Type B pancreatic cell (in vitro differentiated cells): ENCODE measurements around the gene ARHGEF4. TPM values are rescaled to one million over a fixed set of nuclear protein-coding genes. Genes with fewer than 3 reads are reported as not detected.

Experiments used
- DNase-seq: peaks from one replicate; pipeline ENCODE4 v3.0.0; 2021; ENCODE audit warnings: mixed read lengths; ENCODE audit not compliant: unreplicated experiment; ENCODE audit errors: extremely low spot score
- H3K27ac Mint-ChIP-seq: 2 replicates; pipeline ENCODE4 v1.8.0; 2021; ENCODE audit warnings: mild to moderate bottlenecking, mixed read lengths
- H3K27me3 Mint-ChIP-seq: 2 replicates; pipeline ENCODE4 v1.8.0; 2021; ENCODE audit warnings: mixed read lengths
- H3K36me3 Mint-ChIP-seq: 2 replicates; pipeline ENCODE4 v1.8.0; 2021; ENCODE audit warnings: mixed read lengths
- H3K4me1 Mint-ChIP-seq: one replicate; pipeline ENCODE4 v1.8.0; 2021; ENCODE audit warnings: mixed read lengths; ENCODE audit not compliant: unreplicated experiment
- H3K4me3 Mint-ChIP-seq: 2 replicates; pipeline ENCODE4 v1.8.0; 2021; ENCODE audit warnings: mild to moderate bottlenecking, mixed read lengths
- H3K9me3 Mint-ChIP-seq: 2 replicates; pipeline ENCODE4 v1.8.0; 2021; ENCODE audit warnings: mixed read lengths
- CTCF ChIP-seq: fragments of 200-600 bp; sonication (generic); conservative IDR thresholded peaks from 2 replicates; pipeline ENCODE4 v1.5.0; 2021; ENCODE audit warnings: antibody characterized with exemption, mild to moderate bottlenecking
- total RNA-seq: library from RNA; stranded (reverse); gene quantifications from 2 replicates; pipeline ENCODE4 v1.2.1, GENCODE V29; 2021; ENCODE audit warnings: low replicate concordance

Gene ARHGEF4
- total RNA-seq, 1 donor from 2014 or later = 31.4 TPM

- H3K9me3 Mint-ChIP-seq = no peaks in the 10 kb centered on the region
- no peak for DNase-seq
- H3K27me3 Mint-ChIP-seq = peaks cover 63% of the 10 kb centered on the region
- H3K4me3 Mint-ChIP-seq = peak overlapping the region; percentile 28
- H3K36me3 Mint-ChIP-seq = no peaks in the 10 kb centered on the region
- H3K4me1 Mint-ChIP-seq = peaks cover 6% of the 10 kb centered on the region
- no peak overlapping the region for H3K27ac Mint-ChIP-seq
- no peak for TF ChIP-seq CTCF
Measured at GRCh38 chr2:130837811-130838565, 1.3 kb downstream of the ARHGEF4 start.

- H3K4me1 Mint-ChIP-seq = peaks cover 6% of the 10 kb centered on the region
- peaks cover 63% of the 10 kb centered on the region for H3K27me3 Mint-ChIP-seq
- H3K27ac Mint-ChIP-seq = no peak overlapping the region
- DNase-seq = no peak
- H3K4me3 Mint-ChIP-seq = no peak overlapping the region
- H3K36me3 Mint-ChIP-seq = no peaks in the 10 kb centered on the region
- no peak for TF ChIP-seq CTCF
- no peaks in the 10 kb centered on the region for H3K9me3 Mint-ChIP-seq
Measured at GRCh38 chr2:130839011-130839780, 2.5 kb downstream of the ARHGEF4 start.

- Mint-ChIP-seq H3K9me3 (no peaks in the 10 kb centered on the region), H3K27ac (no peak overlapping the region), H3K4me3 (no peak overlapping the region), H3K27me3 (peaks cover 53% of the 10 kb centered on the region), H3K36me3 (no peaks in the 10 kb centered on the region), H3K4me1 (no peaks in the 10 kb centered on the region)
- DNase-seq = no peak
- TF ChIP-seq CTCF = no peak
Measured at GRCh38 chr2:130840506-130840905, 3.8 kb downstream of the ARHGEF4 start.

- H3K4me3 Mint-ChIP-seq = peak overlapping the region; percentile 20
- no peak overlapping the region for H3K27ac Mint-ChIP-seq
- no peak for DNase-seq
- H3K27me3 Mint-ChIP-seq = peaks cover 45% of the 10 kb centered on the region
- H3K36me3 Mint-ChIP-seq = no peaks in the 10 kb centered on the region
- no peaks in the 10 kb centered on the region for H3K9me3 Mint-ChIP-seq
- TF ChIP-seq CTCF = no peak
- no peaks in the 10 kb centered on the region for H3K4me1 Mint-ChIP-seq
Measured at GRCh38 chr2:130841741-130842365, 5.1 kb downstream of the ARHGEF4 start.

GRCh38 chr2:130842770-130843169 lies 6.1 kb downstream of the ARHGEF4 start:
- no peak for TF ChIP-seq CTCF
- Mint-ChIP-seq H3K4me3 (no peak overlapping the region), H3K36me3 (no peaks in the 10 kb centered on the region), H3K27ac (no peak overlapping the region), H3K9me3 (no peaks in the 10 kb centered on the region), H3K4me1 (no peaks in the 10 kb centered on the region), H3K27me3 (peaks cover 41% of the 10 kb centered on the region)
- no peak for DNase-seq
